ENCODE data around the gene DLG2. TPM values are rescaled to one million over a fixed set of nuclear protein-coding genes. Genes with fewer than 3 reads are reported as not detected.
"Not testable (repeated sequence)": the region's sequence is repeated elsewhere in the genome, so short reads cannot be mapped to it uniquely, and the experiment has no call there.

Gene DLG2
- total RNA-seq, 4 donors from 2014 or later = 37.9 to 71.5 (median 44.9) TPM

DNA sequence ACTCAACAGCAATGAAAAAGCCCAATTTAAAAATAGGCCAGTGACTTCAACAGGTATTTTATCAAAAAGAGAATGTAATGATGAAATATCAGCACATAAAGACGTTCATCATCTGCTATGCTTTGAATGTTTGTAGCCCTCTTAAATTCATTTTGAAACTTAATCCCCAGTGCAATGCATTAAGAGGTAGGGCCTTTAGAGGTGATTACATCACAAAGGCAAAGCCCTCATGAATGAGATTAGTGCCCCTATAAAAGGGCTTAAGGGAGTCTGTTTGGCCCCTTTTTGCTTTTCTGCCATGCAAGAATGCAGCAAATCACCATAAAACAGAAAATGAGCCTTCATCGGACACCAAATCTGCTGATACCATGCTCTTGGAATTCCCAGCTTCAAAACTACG, 637.0 kb downstream of the DLG2 start:
- WGBS = 65% methylated on average over 3 of the region's 3 CpGs
- TF ChIP-seq POLR2A (IDR thresholded peaks at IDR 0.05) = no peak
- TF ChIP-seq EP300 (IDR thresholded peaks at IDR 0.05) = no peak
- TF ChIP-seq CTCF (IDR thresholded peaks at IDR 0.05) = no peak
- no peak for TF ChIP-seq POLR2AphosphoS5 (IDR thresholded peaks at IDR 0.05)

DNA sequence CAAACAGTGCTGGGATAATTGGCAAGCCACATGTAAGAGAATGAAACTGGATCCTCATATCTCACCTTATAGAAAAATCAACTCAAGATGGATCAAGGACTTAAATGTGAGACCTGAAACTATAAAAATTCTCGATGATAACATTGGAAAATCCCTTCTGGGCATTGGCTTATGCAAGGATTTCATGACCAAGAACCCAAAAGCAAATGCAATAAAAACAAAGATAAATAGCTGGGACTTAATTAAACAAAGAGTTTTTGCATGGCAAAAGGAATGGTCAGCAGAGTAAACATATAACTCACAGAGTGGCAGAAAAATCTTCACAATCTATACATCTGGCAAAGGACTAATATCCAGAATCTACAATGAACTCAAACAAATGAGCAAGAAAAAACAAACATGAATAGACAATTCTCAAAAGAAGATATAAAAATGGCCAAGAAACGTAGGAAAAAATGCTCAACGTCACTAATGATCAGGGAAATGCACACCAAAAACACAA, 639.4 kb downstream of the DLG2 start:
- not testable (repeated sequence) for H3K27me3 ChIP-seq; DNase-seq (ENCODE audit: low spot score in 2 of 2); H3K36me3 ChIP-seq; H3K4me3 ChIP-seq; H3K27ac ChIP-seq; H3K4me1 ChIP-seq
- H3K9me3 ChIP-seq = peaks cover 23% of the 10 kb centered on the region
- WGBS = 65% methylated on average over 3 of the region's 3 CpGs

More for the DNA sequence above, 637.0 kb downstream of the DLG2 start:
- Histone ChIP-seq H3K27ac (no peak overlapping the region), H3K4me3 (no peak overlapping the region), H3K36me3 (no peaks in the 10 kb centered on the region), H3K27me3 (no peaks in the 10 kb centered on the region), H3K9me3 (peaks cover 15% of the 10 kb centered on the region), H3K4me1 (no peaks in the 10 kb centered on the region)
- no peak for DNase-seq (ENCODE audit: low spot score in 2 of 2)

- Histone ChIP-seq H3K4me1 (no peaks in the 10 kb centered on the region), H3K36me3 (no peaks in the 10 kb centered on the region), H3K27ac (no peak overlapping the region), H3K27me3 (no peaks in the 10 kb centered on the region), H3K4me3 (no peak overlapping the region), H3K9me3 (peaks cover 12% of the 10 kb centered on the region)
- TF ChIP-seq CTCF (IDR thresholded peaks at IDR 0.05) (no peak), POLR2AphosphoS5 (IDR thresholded peaks at IDR 0.05) (no peak), EP300 (IDR thresholded peaks at IDR 0.05) (no peak), POLR2A (IDR thresholded peaks at IDR 0.05) (no peak)
- 86% methylated on average over 3 of the region's 3 CpGs for WGBS
- DNase-seq (ENCODE audit: low spot score in 2 of 2) = no peak
Observed at GRCh38 chr11:84981301-84981700, 645.8 kb downstream of the DLG2 start.

DNA sequence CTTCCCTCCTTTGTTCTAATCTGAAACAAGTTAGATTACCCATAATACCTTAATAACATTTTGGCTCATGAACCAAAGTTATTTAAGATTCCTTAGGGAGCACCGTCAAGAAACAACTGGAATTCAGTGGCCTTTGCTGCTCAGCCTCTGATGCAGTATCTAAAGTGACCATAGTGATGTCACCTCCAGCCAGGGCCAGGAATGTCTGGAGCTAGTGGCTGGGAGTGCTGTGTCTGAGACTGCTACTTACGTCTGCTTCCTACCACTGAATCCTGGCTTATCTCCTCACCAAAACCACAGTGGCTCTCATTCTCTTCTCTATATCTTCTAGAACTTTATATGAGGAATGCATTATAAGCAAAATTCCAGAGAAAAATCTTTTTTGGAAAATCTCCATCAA, 658.0 kb downstream of the DLG2 start:
- H3K9me3 ChIP-seq = no peaks in the 10 kb centered on the region
- H3K27me3 ChIP-seq = no peaks in the 10 kb centered on the region
- no peak for DNase-seq (ENCODE audit: low spot score in 2 of 2)
- H3K4me1 ChIP-seq = no peaks in the 10 kb centered on the region
- no peaks in the 10 kb centered on the region for H3K36me3 ChIP-seq
- whole genome bisulfite sequencing = 46% methylated on average over 2 of the region's 2 CpGs
- no peak for TF ChIP-seq EP300 (IDR thresholded peaks at IDR 0.05)
- TF ChIP-seq POLR2AphosphoS5 (IDR thresholded peaks at IDR 0.05) = no peak
- no peak for TF ChIP-seq CTCF (IDR thresholded peaks at IDR 0.05)
- TF ChIP-seq POLR2A (IDR thresholded peaks at IDR 0.05) = no peak
- no peak overlapping the region for H3K4me3 ChIP-seq
- H3K27ac ChIP-seq = no peak overlapping the region

DNA sequence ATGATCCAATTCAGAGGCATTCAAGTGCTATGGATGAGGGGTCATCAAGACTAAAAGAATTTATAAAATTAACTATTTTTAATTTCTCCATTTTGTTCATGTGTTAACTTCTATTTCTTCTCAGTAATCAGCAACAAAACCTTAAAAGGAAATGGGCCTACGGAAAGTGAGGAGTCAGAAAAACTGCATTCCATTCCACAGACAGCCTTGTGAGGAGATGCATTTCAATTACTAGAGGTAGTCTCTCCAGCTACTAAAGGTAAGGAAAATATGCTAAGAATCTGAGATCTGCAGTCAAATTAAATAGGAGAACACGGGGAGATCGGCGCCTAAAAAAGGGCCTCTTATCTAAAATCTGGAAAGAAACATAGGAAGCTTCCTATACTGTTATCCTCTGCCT, 661.7 kb downstream of the DLG2 start:
- H3K9me3 ChIP-seq = no peaks in the 10 kb centered on the region
- TF ChIP-seq POLR2AphosphoS5 (IDR thresholded peaks at IDR 0.05) = no peak
- 69% methylated on average over 4 of the region's 4 CpGs for WGBS
- H3K27me3 ChIP-seq = no peaks in the 10 kb centered on the region
- no peaks in the 10 kb centered on the region for H3K36me3 ChIP-seq
- no peaks in the 10 kb centered on the region for H3K4me1 ChIP-seq
- no peak for DNase-seq (ENCODE audit: low spot score in 2 of 2)
- H3K4me3 ChIP-seq = no peak overlapping the region
- H3K27ac ChIP-seq = no peak overlapping the region

- Histone ChIP-seq H3K4me3 (no peak overlapping the region), H3K27ac (no peak overlapping the region), H3K27me3 (no peaks in the 10 kb centered on the region), H3K9me3 (no peaks in the 10 kb centered on the region), H3K4me1 (no peaks in the 10 kb centered on the region), H3K36me3 (no peaks in the 10 kb centered on the region)
- TF ChIP-seq POLR2AphosphoS5 (IDR thresholded peaks at IDR 0.05) = no peak
- TF ChIP-seq CTCF (IDR thresholded peaks at IDR 0.05) = no peak
- no peak for TF ChIP-seq POLR2A (IDR thresholded peaks at IDR 0.05)
- no peak for TF ChIP-seq EP300 (IDR thresholded peaks at IDR 0.05)
- no peak for DNase-seq (ENCODE audit: low spot score in 2 of 2)
- 65% methylated on average over 1 of the region's 1 CpG for WGBS
Observed at GRCh38 chr11:84963240-84963639, 663.9 kb downstream of the DLG2 start.

All from suprapubic skin (tissue), 4 donors.